IMR-90 (cell line): ENCODE results near the gene RHBDF2. TPM values are rescaled to one million over a fixed set of nuclear protein-coding genes. Genes with fewer than 3 reads are reported as not detected.
A peak's percentile ranks its signal among the peaks of the same experiment; 100 is the strongest.

ENCODE experiments used
- ATAC-seq: fragments of 200-7000 bp; cut with Tn5 transposase; 2 replicates; pipeline ENCODE4 v1.9.1; 2020; ENCODE audit warnings: low read depth, mild to moderate bottlenecking, moderate library complexity
- BruUV-seq: library from RNA; stranded (reverse); fragments of 400-500 nt; replicated peaks from 2 replicates; lab custom pipeline; 2021; lab: Mats Ljungman, UMichigan
- CTCF ChIA-PET: fragments of 300-600 bp; formaldehyde crosslinking; extraction: SDS; loops from one replicate; lab custom pipeline; 2021; ENCODE audit warnings: antibody characterized with exemption; lab: Yijun Ruan, JAX
- POLR2A ChIA-PET: fragments of 300-600 bp; sonication (Branson Sonifier 250); formaldehyde crosslinking; loops from one replicate; lab custom pipeline; 2022; ENCODE audit warnings: antibody characterized with exemption; ENCODE audit not compliant: unreplicated experiment; lab: Charles Lee
- DNase-seq: peaks from one replicate; pipeline ENCODE4 v3.0.0; 2013
- H2AFZ ChIP-seq: replicated peaks from 2 replicates; pipeline ENCODE3; 2013; ENCODE audit warnings: low read length, mild to moderate bottlenecking; ENCODE audit not compliant: poor library complexity
- H2AK5ac ChIP-seq: 2 replicates; pipeline ENCODE4 v1.6.1; 2013; ENCODE audit warnings: low read depth, low read length, inconsistent platforms
- H2AK9ac ChIP-seq: replicated peaks from 2 replicates; pipeline ENCODE3; 2013; ENCODE audit warnings: mild to moderate bottlenecking, low read depth, low read length, moderate library complexity; ENCODE audit not compliant: poor library complexity
- H2BK120ac ChIP-seq: 2 replicates; pipeline ENCODE4 v1.6.1; 2013; ENCODE audit warnings: low read depth, low read length, inconsistent platforms
- H2BK15ac ChIP-seq: 3 replicates; pipeline ENCODE4 v1.6.1; 2013; ENCODE audit warnings: low read depth, low read length, inconsistent platforms
- H2BK20ac ChIP-seq: 2 replicates; pipeline ENCODE4 v1.6.1; 2013; ENCODE audit warnings: low read depth, mild to moderate bottlenecking, inconsistent platforms, low read length, moderate library complexity
- H2BK5ac ChIP-seq: 2 replicates; pipeline ENCODE4 v1.6.1; 2013; ENCODE audit warnings: mild to moderate bottlenecking, low read depth, low read length, inconsistent platforms; ENCODE audit not compliant: poor library complexity, severe bottlenecking
- H3K14ac ChIP-seq: replicated peaks from 2 replicates; pipeline ENCODE4 v1.6.1; 2013; ENCODE audit warnings: low read depth, low read length, inconsistent platforms
- H3K18ac ChIP-seq: 2 replicates; pipeline ENCODE4 v1.6.1; 2013; ENCODE audit warnings: low read depth, low read length, control low read depth
- H3K23ac ChIP-seq: 2 replicates; pipeline ENCODE4 v1.6.1; 2013; ENCODE audit warnings: low read depth, low read length, inconsistent platforms
- H3K27ac ChIP-seq: 2 replicates; pipeline ENCODE4 v1.5.1; 2013; ENCODE audit warnings: mild to moderate bottlenecking, control low read depth, low read length; ENCODE audit not compliant: insufficient read depth
- H3K27me3 ChIP-seq: 2 replicates; pipeline ENCODE4 v1.6.1; 2013; ENCODE audit warnings: low read length; ENCODE audit not compliant: control insufficient read depth, insufficient read depth
- H3K36me3 ChIP-seq: 2 replicates; pipeline ENCODE4 v1.6.1; 2013; ENCODE audit warnings: low read length, mixed read lengths; ENCODE audit not compliant: control insufficient read depth, insufficient read depth
- H3K4ac ChIP-seq: 2 replicates; pipeline ENCODE4 v1.6.1; 2013; ENCODE audit warnings: low read depth, low read length, inconsistent platforms
- H3K4me1 ChIP-seq: 2 replicates; pipeline ENCODE4 v1.6.1; 2013; ENCODE audit warnings: low read length, mixed read lengths; ENCODE audit not compliant: control insufficient read depth, insufficient read depth
- H3K4me2 ChIP-seq: 2 replicates; pipeline ENCODE4 v1.6.1; 2013; ENCODE audit warnings: low read depth, mild to moderate bottlenecking, control low read depth, low read length, moderate library complexity
- H3K4me3 ChIP-seq: 2 replicates; pipeline ENCODE4 v1.5.1; 2013; ENCODE audit warnings: low read depth, mild to moderate bottlenecking, control low read depth, low read length, moderate library complexity; ENCODE audit not compliant: insufficient read depth
- H3K56ac ChIP-seq: 2 replicates; pipeline ENCODE4 v1.6.1; 2013; ENCODE audit warnings: low read length, inconsistent platforms; ENCODE audit not compliant: insufficient read depth; ENCODE audit errors: extremely low read depth
- H3K79me1 ChIP-seq, 2 experiments: 2 replicates each; pipeline ENCODE4 v1.6.1; 2013; ENCODE audit warnings: low read length in 2 of 2, inconsistent platforms in 1 of 2, low read depth in 1 of 2
- H3K9ac ChIP-seq: 2 replicates; pipeline ENCODE4 v1.6.1; 2013; ENCODE audit warnings: low read depth, low read length, control low read depth
- H3K9me1 ChIP-seq: 2 replicates; pipeline ENCODE4 v1.6.1; 2013; ENCODE audit warnings: low read length, inconsistent platforms; ENCODE audit not compliant: insufficient read depth
- H3K9me3 ChIP-seq: 2 replicates; pipeline ENCODE4 v1.6.1; 2013; ENCODE audit warnings: low read length; ENCODE audit not compliant: control insufficient read depth, insufficient read depth
- H4K20me1 ChIP-seq: 2 replicates; pipeline ENCODE4 v1.6.1; 2013; ENCODE audit warnings: low read length, inconsistent platforms; ENCODE audit not compliant: insufficient read depth
- H4K5ac ChIP-seq: 2 replicates; pipeline ENCODE4 v1.6.1; 2013; ENCODE audit warnings: mild to moderate bottlenecking, low read depth, low read length, control low read depth
- H4K8ac ChIP-seq, 2 experiments: 2 replicates each; pipeline ENCODE4 v1.6.1; 2013; ENCODE audit warnings: low read depth in 2 of 2, low read length in 2 of 2, control low read depth in 1 of 2, inconsistent platforms in 1 of 2
- H4K91ac ChIP-seq: 2 replicates; pipeline ENCODE4 v1.6.1; 2013; ENCODE audit warnings: low read depth, low read length, inconsistent platforms; ENCODE audit not compliant: insufficient read depth
- CEBPB ChIP-seq: IDR thresholded peaks from 2 replicates; pipeline ENCODE4 v1.6.1; 2012; ENCODE audit warnings: low read depth, low read length, improper control_type of control experiment
- NFE2L2 ChIP-seq: fragments of 150-350 bp; IDR thresholded peaks from 2 replicates; pipeline ENCODE4 v1.6.1; 2016; ENCODE audit warnings: low read depth, mild to moderate bottlenecking, low read length
- WGBS, 2 experiments: methylation state at CpG; one replicate each; pipeline versions ENCODE4 v1.1.5 to v1.1.7; 2013; ENCODE audit warnings: missing lambda C conversion rate in 2 of 2; ENCODE audit not compliant: insufficient read length in 1 of 2; ENCODE audit errors: extremely low coverage in 2 of 2; 5-methylcytosine and 5-hydroxymethylcytosine counted together
- dilution Hi-C: fragments of 300-500 bp; cut with HindIII; formaldehyde crosslinking; loops from one replicate; pipeline ENCODE4 v1.14.3; 2018; ENCODE audit warnings: low sequenced_read_pairs; ENCODE audit not compliant: unreplicated experiment
- in situ Hi-C: fragments of 300-500 bp; cut with MboI; formaldehyde crosslinking; loops from 3 replicates; pipeline ENCODE4 v1.14.3; 2019; ENCODE audit warnings: low sequenced_read_pairs, inconsistent platforms, mixed read lengths
- intact Hi-C: fragments of 100-400 bp; cut with micrococcal nuclease; formaldehyde crosslinking; loops from 2 replicates; pipeline ENCODE4 v1.10.0; 2022
- polyA plus RNA-seq, 3 experiments: library from polyadenylated mRNA; depleted of rRNA; stranded (reverse); fragments of >200 nt; gene quantifications; 2 replicates each; pipeline ENCODE4 v1.2.3, GENCODE V29; 2012; ENCODE audit warnings: low replicate concordance in 1 of 3
- total RNA-seq: library from RNA; depleted of rRNA; stranded (reverse); fragments of >200 nt; gene quantifications from 2 replicates; pipeline ENCODE4 v1.2.3, GENCODE V29; 2012

Gene RHBDF2
- total and polyA plus RNA-seq, 2 of the 4 experiments (the other 2 are of a cell fraction), result 1.3 to 8.3 TPM

GRCh38 chr17:76437467-76438402, 63.5 kb downstream of the RHBDF2 start:
- H4K20me1 ChIP-seq, result peaks cover 83% of the 10 kb centered on the region
- H4K5ac ChIP-seq, result no peak overlapping the region
- TF ChIP-seq NFE2L2 (no peak), CEBPB (peak; percentile 84)
- no peaks in the 10 kb centered on the region for H3K9me3 ChIP-seq
- in situ Hi-C loops (no loop called here), intact Hi-C loops (no loop called here), dilution Hi-C loops (no loop called here)
- H3K4me2 ChIP-seq, result peak overlapping the region; percentile 55; the same call in 1 of the 2 replicates
- H4K8ac ChIP-seq, result no peak overlapping the region
- H3K27me3 ChIP-seq, result no peaks in the 10 kb centered on the region
- BruUV-seq, result no TSS peak
- H4K91ac ChIP-seq, result no peak overlapping the region
- no peak overlapping the region for H2BK5ac ChIP-seq
- peak overlapping the region; percentile 5; the same call in 1 of the 2 replicates for H3K27ac ChIP-seq
- ChIA-PET CTCF (interaction anchor here (1.4 kb wide), 1 partner anchor 21 kb away, joined by 3 read pairs; no protein-coding TSS in a partner anchor), POLR2A (no interaction called here)
- H2AK5ac ChIP-seq, result no peak overlapping the region
- no peak overlapping the region for H3K4me3 ChIP-seq
- peaks cover 42 to 90% of the 10 kb centered on the region in 2 experiments for H3K79me1 ChIP-seq
- H2AFZ ChIP-seq, result no peak overlapping the region
- H2BK15ac ChIP-seq, result no peak overlapping the region
- H2BK120ac ChIP-seq, result no peak overlapping the region
- no peak overlapping the region for H3K9ac ChIP-seq
- ATAC-seq (no peak), DNase-seq (no peak)
- H3K9me1 ChIP-seq, result peaks cover 45% of the 10 kb centered on the region
- H3K4me1 ChIP-seq, result peaks cover 25% of the 10 kb centered on the region
- no peak overlapping the region for H3K4ac ChIP-seq
- 74% methylated on average over 3 of the region's 13 CpGs; no CpG with 5 or more reads in 1 of the 2 experiments for WGBS, 2 experiments
- peaks cover 4% of the 10 kb centered on the region; the same call in 1 of the 2 replicates for H3K36me3 ChIP-seq
- no peak overlapping the region for H3K56ac ChIP-seq
- H2BK20ac ChIP-seq, result no peak overlapping the region; the same call in 1 of the 2 replicates
- no peak overlapping the region; the same call in 1 of the 2 replicates for H3K18ac ChIP-seq
- H3K23ac ChIP-seq, result no peak overlapping the region
- no peak overlapping the region for H2AK9ac ChIP-seq
- H3K14ac ChIP-seq, result no peak overlapping the region
